MCF 10A (cell line): Measurements from ENCODE around the gene GNAI3. TPM values are rescaled to one million over a fixed set of nuclear protein-coding genes. Genes with fewer than 3 reads are reported as not detected.

Experiments used
- BruUV-seq: library from RNA; stranded (reverse); fragments of 400-500 nt; replicated peaks from 2 replicates; lab custom pipeline; 2021; lab: Mats Ljungman, UMichigan
- CTCF ChIA-PET: fragments of 300-600 bp; sonication (Branson Sonifier 250); formaldehyde crosslinking; extraction: SDS; loops from one replicate; lab custom pipeline; 2021; ENCODE audit warnings: antibody characterized with exemption, inconsistent platforms; lab: Yijun Ruan, JAX
- POLR2A ChIA-PET: fragments of 300-600, 350-650 bp; sonication (Branson Sonifier 250); formaldehyde crosslinking; extraction: SDS; loops from one replicate; lab custom pipeline; 2020; ENCODE audit warnings: antibody characterized with exemption, inconsistent platforms; lab: Yijun Ruan, JAX
- DNase-seq: peaks from one replicate; pipeline ENCODE4 v3.0.0-alpha.2; 2018; ENCODE audit not compliant: unreplicated experiment
- H3K27ac Mint-ChIP-seq: one replicate; pipeline ENCODE4 v1.8.0; 2022; ENCODE audit warnings: mild to moderate bottlenecking, low read depth, mixed read lengths; ENCODE audit not compliant: unreplicated experiment
- H3K27me3 Mint-ChIP-seq: one replicate; pipeline ENCODE4 v1.8.0; 2022; ENCODE audit warnings: mixed read lengths; ENCODE audit not compliant: insufficient read depth, unreplicated experiment
- H3K36me3 Mint-ChIP-seq: one replicate; pipeline ENCODE4 v1.8.0; 2022; ENCODE audit warnings: mild to moderate bottlenecking, moderate library complexity, mixed read lengths; ENCODE audit not compliant: insufficient read depth, unreplicated experiment
- H3K4me1 Mint-ChIP-seq: one replicate; pipeline ENCODE4 v1.8.0; 2022; ENCODE audit warnings: mixed read lengths; ENCODE audit not compliant: insufficient read depth, unreplicated experiment
- H3K4me3 Mint-ChIP-seq: one replicate; pipeline ENCODE4 v1.8.0; 2022; ENCODE audit warnings: mild to moderate bottlenecking, moderate library complexity, mixed read lengths; ENCODE audit not compliant: unreplicated experiment
- H3K9me3 Mint-ChIP-seq: one replicate; pipeline ENCODE4 v1.8.0; 2022; ENCODE audit warnings: mixed read lengths; ENCODE audit not compliant: unreplicated experiment
- intact Hi-C: fragments of 100-400 bp; cut with micrococcal nuclease; formaldehyde crosslinking; loops from 2 replicates; pipeline ENCODE4 v1.14.1; 2022
- total RNA-seq: library from RNA; stranded (reverse); gene quantifications from 2 replicates; pipeline ENCODE4 v1.2.3, GENCODE V29; 2022
- TF ChIP-seq, protein P1 (sequence below): fragments of 200-600 bp; IDR thresholded peaks from one replicate; pipeline ENCODE4 v1.8.0; 2022; ENCODE audit warnings: antibody characterized with exemption, mild to moderate bottlenecking; ENCODE audit not compliant: unreplicated experiment

The GNAI3 gene
- total RNA-seq, 1 experiment from 2014 or later, result 8.0 TPM

DNA sequence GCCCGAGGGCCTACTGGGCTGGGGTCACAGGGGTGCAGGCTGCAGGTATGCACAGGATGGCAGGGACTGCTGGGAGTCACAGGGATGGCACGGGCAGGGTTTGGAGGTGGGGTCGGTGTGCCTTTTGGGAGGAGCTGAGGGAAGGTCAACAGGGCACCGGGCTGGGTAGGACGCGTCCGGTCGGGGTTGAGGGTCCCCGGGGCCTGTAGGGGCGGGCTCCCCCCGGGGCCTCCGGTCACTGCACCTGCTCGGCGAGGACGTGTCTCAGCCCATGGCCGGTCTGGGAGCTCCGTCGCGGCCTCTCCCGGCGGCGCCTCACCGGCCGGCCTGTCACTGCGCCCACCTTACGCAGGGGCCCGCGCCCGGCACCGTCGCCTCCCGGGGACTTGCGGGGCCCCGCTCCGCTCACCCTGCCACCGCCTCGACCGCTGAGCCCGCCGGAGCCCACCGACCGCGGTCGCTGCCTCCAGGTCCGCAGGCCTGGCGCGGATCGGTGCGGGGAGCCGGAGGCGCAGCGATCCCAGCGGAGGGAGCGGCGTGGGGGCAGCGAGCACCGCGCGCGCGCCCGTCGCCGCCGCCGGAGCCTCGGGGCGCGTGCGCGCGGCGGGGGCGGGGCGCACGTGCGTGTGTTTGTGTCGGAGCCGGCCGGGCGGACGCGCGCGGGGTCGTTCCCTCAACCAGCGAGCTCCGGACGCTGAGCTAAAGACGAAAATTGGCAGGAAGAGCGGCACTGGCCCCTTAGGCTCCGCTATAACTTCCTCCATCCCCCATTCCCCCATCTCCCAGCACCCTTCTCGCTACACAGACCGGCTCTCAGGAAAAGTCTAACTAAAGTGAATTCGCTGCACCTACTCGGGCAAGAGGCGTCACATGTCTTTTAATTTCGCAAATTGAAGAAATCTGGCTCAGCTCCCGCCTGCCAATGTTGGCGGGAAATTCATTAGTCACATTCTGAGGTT, 39.0 kb upstream of the GNAI3 start, which contains the start of gene AMIGO1:
TSS of gene AMIGO1 (minus strand) at position 552 of the 959 bp plus-strand sequence. CDS start 815 bp downstream, outside the sequence.
- Mint-ChIP-seq H3K27ac (no peak within 1 kb of the TSS), H3K4me1 (peaks cover 11% of the 10 kb centered on the region), H3K9me3 (no peaks in the 10 kb centered on the region), H3K36me3 (no peaks in the 10 kb centered on the region), H3K27me3 (peaks cover 42% of the 10 kb centered on the region), H3K4me3 (peak within 1 kb of the TSS; percentile 76)
- peak; percentile 49 for DNase-seq
- intact Hi-C loops, result no loop called here
- TF ChIP-seq, protein P1, sequence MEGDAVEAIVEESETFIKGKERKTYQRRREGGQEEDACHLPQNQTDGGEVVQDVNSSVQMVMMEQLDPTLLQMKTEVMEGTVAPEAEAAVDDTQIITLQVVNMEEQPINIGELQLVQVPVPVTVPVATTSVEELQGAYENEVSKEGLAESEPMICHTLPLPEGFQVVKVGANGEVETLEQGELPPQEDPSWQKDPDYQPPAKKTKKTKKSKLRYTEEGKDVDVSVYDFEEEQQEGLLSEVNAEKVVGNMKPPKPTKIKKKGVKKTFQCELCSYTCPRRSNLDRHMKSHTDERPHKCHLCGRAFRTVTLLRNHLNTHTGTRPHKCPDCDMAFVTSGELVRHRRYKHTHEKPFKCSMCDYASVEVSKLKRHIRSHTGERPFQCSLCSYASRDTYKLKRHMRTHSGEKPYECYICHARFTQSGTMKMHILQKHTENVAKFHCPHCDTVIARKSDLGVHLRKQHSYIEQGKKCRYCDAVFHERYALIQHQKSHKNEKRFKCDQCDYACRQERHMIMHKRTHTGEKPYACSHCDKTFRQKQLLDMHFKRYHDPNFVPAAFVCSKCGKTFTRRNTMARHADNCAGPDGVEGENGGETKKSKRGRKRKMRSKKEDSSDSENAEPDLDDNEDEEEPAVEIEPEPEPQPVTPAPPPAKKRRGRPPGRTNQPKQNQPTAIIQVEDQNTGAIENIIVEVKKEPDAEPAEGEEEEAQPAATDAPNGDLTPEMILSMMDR, result no peak
- POLR2A ChIA-PET, result interaction anchor here (0.9 to 1.6 kb wide), 2 partner anchors 11 to 22 kb away, joined by 3 to 4 read pairs; no protein-coding TSS in a partner anchor
- BruUV-seq, result no TSS peak
- CTCF ChIA-PET, result interaction anchor here (0.6 to 40.0 kb wide), 5 partner anchors 12 to 1415 kb away, joined by 3 to 1071 read pairs (median 6); partner anchors contain the start of genes CYB561D1 and GPR61

DNA sequence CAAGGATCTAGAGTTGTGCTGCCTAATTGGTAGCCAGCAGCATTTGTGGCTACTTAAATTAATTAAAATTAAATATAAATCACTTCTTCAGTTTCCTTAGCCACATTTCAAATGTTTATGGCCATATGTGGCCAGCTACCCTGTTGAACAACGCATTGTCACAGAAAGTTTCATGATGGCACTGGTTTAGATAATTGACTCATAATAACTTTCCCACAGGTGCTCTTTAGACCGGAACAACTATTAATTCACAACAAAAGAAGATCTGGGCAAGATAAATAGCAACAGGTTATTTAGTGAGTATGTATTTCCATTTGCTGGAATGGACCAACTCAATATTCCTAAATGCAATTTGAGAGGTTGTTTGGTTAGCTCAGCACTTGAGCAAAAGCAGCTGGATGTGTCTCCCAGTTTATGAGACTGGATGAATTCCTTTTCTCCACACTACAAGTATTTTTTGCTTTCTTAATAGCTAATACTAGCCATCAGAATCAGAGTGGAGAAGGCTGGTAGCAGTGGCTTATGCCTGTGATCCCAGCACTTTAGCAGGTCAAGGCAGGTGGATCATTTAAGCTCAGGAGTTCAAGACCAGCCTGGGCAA, 35.2 kb upstream of the GNAI3 start:
- peaks cover 33% of the 10 kb centered on the region for H3K27me3 Mint-ChIP-seq
- H3K4me1 Mint-ChIP-seq, result peaks cover 11% of the 10 kb centered on the region
- no peak for DNase-seq
- no peak overlapping the region for H3K4me3 Mint-ChIP-seq
- H3K36me3 Mint-ChIP-seq, result no peaks in the 10 kb centered on the region
- H3K27ac Mint-ChIP-seq, result no peak overlapping the region
- TF ChIP-seq, protein P1, result no peak
- no TSS peak for BruUV-seq
- no peaks in the 10 kb centered on the region for H3K9me3 Mint-ChIP-seq
- POLR2A ChIA-PET, result interaction anchor here (0.6 to 1.2 kb wide), 2 partner anchors 10 to 25 kb away, joined by 3 read pairs; no protein-coding TSS in a partner anchor
- intact Hi-C loops, result no loop called here
- CTCF ChIA-PET, result interaction anchor here (1.0 to 40.0 kb wide), 5 partner anchors 8 to 24 kb away, joined by 5 to 1071 read pairs (median 5); partner anchors contain the start of genes CYB561D1 and GPR61

DNA sequence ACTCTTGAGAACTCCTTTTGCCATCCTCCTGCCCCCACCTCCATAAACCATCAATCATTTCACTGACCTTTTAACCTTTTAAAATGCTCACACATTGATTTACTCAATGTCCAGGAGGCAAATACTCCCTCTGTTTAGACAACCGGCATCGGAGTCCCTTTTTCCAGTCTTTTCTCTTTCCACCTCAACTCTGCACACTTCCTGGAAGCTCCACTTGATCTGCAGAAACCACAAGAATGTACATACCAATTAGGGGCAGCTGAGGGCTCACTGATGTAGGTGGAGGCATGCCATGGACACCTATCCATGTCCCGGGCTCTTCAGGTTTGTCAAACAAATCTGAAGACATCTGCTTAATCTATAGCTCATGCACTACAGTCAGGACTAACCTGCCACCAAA, 33.6 kb upstream of the GNAI3 start:
- CTCF ChIA-PET, result interaction anchor here (1.4 to 40.0 kb wide), 4 partner anchors 19 to 24 kb away, joined by 3 to 1071 read pairs (median 26); partner anchors contain the start of genes CYB561D1 and GPR61
- intact Hi-C loops, result no loop called here
- Mint-ChIP-seq H3K4me1 (peaks cover 6% of the 10 kb centered on the region), H3K4me3 (no peak overlapping the region), H3K36me3 (no peaks in the 10 kb centered on the region), H3K9me3 (no peaks in the 10 kb centered on the region), H3K27ac (no peak overlapping the region), H3K27me3 (peaks cover 26% of the 10 kb centered on the region)
- no TSS peak for BruUV-seq
- TF ChIP-seq, protein P1, result no peak
- no peak for DNase-seq
- POLR2A ChIA-PET, result interaction anchor here (0.6 kb wide), 1 partner anchor 220 kb away, joined by 3 read pairs; no protein-coding TSS in a partner anchor
